ENCODE measurements around the gene CCDC85A.

- TF ChIP-seq CTCF (IDR thresholded peaks at IDR 0.05): no peak
- no peak for TF ChIP-seq POLR2A (IDR thresholded peaks at IDR 0.05)
These were observed 78.5 kb downstream of the CCDC85A start for GRCh38 chr2:56262241-56262640.

All from esophagus squamous epithelium (tissue), 4 donors.